Bronchial epithelial cell (primary cell): Measurements from ENCODE around the gene CACNA1G. TPM values are rescaled to one million over a fixed set of nuclear protein-coding genes. Genes with fewer than 3 reads are reported as not detected.
A peak's percentile ranks its signal among the peaks of the same experiment; 100 is the strongest.

Experiments
- DNase-seq: peaks from one replicate; pipeline ENCODE4 v3.0.0-alpha.2; 2010; ENCODE audit warnings: low read depth
- FAIRE-seq: peaks from 2 replicates; lab custom pipeline; 2011; peaks lifted over from hg19 to GRCh38; lab: Jason Lieb, UNC
- H3K27me3 ChIP-seq: 2 replicates; pipeline ENCODE4 v1.5.1; 2011; ENCODE audit warnings: low read length; ENCODE audit not compliant: control insufficient read depth, insufficient read depth
- H3K36me3 ChIP-seq: 2 replicates; pipeline ENCODE4 v1.5.1; 2011; ENCODE audit warnings: low read length; ENCODE audit not compliant: control insufficient read depth, insufficient read depth
- H3K4me3 ChIP-seq: 2 replicates; pipeline ENCODE4 v1.5.1; 2011; ENCODE audit warnings: mild to moderate bottlenecking, low read depth, low read length, control low read depth
- total RNA-seq: library from RNA; depleted of rRNA; stranded (reverse); fragments of >200 nt; gene quantifications from 2 replicates; pipeline ENCODE4 v1.2.1, GENCODE V29; 2014
- TF ChIP-seq, protein P1 (sequence below): IDR thresholded peaks from 2 replicates; pipeline ENCODE4 v1.5.1; 2011; ENCODE audit warnings: mild to moderate bottlenecking, moderate library complexity, low read length, control low read depth, inconsistent platforms; ENCODE audit not compliant: insufficient read depth, severe bottlenecking

Gene CACNA1G
- total RNA-seq, 1 donor from 2014 or later: not detected

DNA sequence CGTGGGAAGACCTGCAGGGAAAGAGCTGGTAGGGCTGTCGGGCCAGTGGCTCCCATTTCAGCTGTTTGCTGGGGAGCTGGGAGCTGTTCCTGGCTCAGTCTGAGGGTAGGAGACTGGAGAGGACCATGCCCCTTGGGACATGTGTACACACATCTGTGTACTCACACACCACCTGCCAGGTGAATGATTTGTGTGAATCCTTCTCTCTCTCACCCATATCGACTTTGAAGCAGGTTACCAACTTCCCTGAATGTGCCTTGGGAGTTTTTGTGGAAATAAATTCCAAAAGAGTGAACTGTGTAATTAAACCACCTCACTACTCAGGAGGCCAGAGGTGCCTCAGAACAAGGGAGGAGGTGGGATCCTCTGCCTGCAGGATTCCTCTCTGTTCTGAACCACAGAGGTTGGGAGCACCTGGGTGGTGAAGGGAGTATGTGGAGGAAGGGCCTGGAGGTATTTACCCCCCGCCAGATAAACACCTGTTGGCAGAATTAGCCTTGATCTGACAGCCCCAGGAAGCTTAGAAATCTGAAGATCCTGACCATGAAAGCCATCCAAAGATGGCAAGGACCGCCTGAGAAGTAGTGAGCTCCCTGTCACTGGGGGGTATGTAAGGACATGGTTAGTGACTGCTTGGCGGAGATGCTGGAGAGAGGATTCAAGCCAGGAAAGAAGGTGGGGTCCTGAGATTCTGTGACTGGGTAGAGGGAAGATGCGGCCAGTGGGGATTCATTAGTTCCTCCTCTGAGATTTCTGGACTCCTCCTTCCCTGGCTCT lies 77.5 kb downstream of the CACNA1G start:
- no peak for FAIRE-seq
- peak; percentile 15 for DNase-seq
- Histone ChIP-seq H3K36me3 (no peaks in the 10 kb centered on the region), H3K4me3 (no peak overlapping the region), H3K27me3 (no peaks in the 10 kb centered on the region)
- TF ChIP-seq, protein P1, sequence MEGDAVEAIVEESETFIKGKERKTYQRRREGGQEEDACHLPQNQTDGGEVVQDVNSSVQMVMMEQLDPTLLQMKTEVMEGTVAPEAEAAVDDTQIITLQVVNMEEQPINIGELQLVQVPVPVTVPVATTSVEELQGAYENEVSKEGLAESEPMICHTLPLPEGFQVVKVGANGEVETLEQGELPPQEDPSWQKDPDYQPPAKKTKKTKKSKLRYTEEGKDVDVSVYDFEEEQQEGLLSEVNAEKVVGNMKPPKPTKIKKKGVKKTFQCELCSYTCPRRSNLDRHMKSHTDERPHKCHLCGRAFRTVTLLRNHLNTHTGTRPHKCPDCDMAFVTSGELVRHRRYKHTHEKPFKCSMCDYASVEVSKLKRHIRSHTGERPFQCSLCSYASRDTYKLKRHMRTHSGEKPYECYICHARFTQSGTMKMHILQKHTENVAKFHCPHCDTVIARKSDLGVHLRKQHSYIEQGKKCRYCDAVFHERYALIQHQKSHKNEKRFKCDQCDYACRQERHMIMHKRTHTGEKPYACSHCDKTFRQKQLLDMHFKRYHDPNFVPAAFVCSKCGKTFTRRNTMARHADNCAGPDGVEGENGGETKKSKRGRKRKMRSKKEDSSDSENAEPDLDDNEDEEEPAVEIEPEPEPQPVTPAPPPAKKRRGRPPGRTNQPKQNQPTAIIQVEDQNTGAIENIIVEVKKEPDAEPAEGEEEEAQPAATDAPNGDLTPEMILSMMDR: no peak

DNA sequence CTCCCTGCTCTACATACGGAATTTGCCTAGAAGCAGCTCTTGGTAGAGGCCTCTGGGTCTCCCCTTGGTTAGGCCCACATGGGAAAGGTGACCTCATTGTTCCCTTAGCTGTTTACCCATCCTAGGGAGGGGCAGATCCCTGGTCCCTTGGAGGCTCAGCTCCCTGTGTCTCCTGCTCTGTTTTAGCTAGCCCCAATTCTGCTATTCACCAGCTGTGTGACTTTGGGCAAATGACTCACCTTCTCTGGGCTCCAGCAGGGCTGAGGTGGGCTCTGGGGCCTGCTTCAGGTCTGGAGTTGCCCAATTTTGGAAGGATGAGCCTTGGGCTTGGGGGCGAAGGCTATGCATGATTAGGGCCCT lies 78.1 kb downstream of the CACNA1G start:
- Histone ChIP-seq H3K4me3 (no peak overlapping the region), H3K27me3 (no peaks in the 10 kb centered on the region), H3K36me3 (no peaks in the 10 kb centered on the region)
- DNase-seq: no peak
- FAIRE-seq: no peak
- TF ChIP-seq, protein P1: no peak

DNA sequence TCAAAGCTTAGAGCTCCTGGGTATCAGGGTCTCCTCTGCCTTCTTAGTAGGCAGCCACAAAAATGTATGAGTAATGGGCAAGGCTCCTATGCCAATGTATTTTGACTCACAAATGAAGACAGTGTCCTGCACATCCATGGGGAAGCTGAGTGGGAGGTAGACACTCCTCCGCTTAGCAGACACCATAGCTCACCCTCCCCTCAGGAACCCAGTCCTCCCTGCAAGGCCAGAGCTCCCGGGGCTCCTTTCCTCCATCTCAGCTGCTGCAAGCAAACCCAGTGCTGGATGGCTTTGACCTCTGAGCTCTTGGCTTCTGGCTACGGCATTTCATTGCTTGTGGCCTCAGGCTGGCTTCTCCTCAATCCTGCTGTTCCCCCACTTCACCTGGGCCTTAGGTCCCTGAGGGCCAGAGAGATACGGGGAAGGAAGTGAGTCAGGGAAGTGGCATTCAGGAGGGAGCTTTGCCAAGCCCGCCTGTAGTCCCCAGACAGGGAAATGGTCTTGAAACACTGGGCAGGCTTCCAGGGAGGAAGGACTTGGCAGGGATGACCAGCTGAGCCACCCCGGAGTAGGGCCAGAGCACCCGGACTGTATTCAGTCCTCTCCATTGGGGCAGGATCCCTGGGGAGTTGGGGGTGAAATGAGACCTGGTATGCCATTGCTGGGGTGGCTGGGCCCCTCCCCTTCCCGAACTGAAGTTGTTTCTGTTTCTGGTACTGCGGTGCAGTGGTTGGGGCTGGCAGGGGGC lies 78.6 kb downstream of the CACNA1G start:
- H3K27me3 ChIP-seq: no peaks in the 10 kb centered on the region
- DNase-seq: peak; percentile 97
- H3K4me3 ChIP-seq: no peak overlapping the region
- TF ChIP-seq, protein P1: no peak
- H3K36me3 ChIP-seq: no peaks in the 10 kb centered on the region
- FAIRE-seq: no peak

DNA sequence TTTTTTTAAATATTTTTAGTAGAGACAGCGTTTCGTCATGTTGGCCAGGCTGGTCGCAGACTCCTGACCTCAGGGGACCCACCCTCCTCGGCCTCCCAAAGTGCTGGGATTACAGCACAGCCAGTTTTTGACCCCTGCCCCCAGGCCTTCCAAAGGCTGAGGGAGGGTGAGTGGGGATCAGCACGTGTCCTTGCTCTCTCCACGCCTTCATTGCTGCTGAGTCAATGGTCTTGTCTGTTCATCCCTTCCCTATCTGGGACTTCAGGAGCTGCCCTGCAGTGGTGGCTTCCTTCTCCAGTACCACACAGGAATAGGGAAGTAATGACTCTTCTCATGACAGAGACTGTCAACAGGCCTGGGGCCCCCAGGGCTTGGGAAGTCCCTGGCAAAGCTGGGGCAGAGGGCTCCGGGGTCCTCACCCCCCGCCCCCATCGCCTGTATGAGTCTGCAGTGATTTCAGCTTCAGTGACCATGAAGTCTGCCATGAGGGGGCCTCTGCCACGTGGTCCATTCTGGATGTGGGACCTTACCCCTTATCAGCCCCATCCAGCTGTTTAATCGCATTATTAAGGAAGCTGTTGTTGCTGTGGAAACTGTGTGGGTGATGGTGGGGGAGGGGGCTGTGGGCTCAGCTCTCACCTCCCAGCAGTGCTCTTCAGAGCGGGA lies 80.3 kb downstream of the CACNA1G start:
- TF ChIP-seq, protein P1: no peak
- FAIRE-seq (no peak), DNase-seq (peak; percentile 30)
- no peaks in the 10 kb centered on the region for H3K27me3 ChIP-seq
- H3K4me3 ChIP-seq: no peak overlapping the region
- H3K36me3 ChIP-seq: no peaks in the 10 kb centered on the region

DNA sequence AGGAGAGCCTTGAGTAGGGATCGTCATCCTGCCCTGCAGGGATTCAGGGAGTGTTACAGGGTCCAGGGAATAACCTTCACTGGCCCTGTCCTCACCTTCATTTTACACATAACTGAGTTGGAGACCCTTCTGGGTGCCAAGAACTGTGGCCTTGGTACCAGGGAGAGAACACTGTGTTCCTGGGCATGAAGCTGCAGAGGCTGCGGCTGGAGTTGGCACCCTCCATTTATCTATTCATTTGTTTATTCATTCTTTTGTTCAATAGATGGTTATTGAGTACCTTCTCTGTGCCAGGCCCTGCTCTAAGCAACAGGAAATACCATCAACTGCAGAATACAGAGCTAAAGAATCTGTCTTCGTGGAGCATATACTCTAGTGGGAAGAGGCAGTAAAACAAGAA lies 80.8 kb downstream of the CACNA1G start:
- TF ChIP-seq, protein P1: no peak
- H3K4me3 ChIP-seq: no peak overlapping the region
- H3K27me3 ChIP-seq: no peaks in the 10 kb centered on the region
- FAIRE-seq: no peak
- no peaks in the 10 kb centered on the region for H3K36me3 ChIP-seq
- no peak for DNase-seq
